SU-DHL-6 (cell line): Measurements from ENCODE around the gene MBD4.
"Not testable (repeated sequence)": the region's sequence is repeated elsewhere in the genome, so short reads cannot be mapped to it uniquely, and the experiment has no call there.

Experiments
- EZH2phosphoT487 ChIP-seq: fragments of 200-600 bp; sonication (generic), shearing (Covaris generic); conservative IDR thresholded peaks from 2 replicates; pipeline ENCODE4 v1.6.1; 2018; ENCODE audit warnings: mild to moderate bottlenecking, antibody characterized with exemption, low read length, moderate library complexity, mixed read lengths
- TF ChIP-seq, protein P1 (sequence below): fragments of 200-600 bp; sonication (generic); IDR thresholded peaks from one replicate; pipeline ENCODE4 v1.5.1; 2017; ENCODE audit warnings: antibody characterized with exemption, mild to moderate bottlenecking, low read length, moderate library complexity; ENCODE audit not compliant: insufficient read depth, poor library complexity, severe bottlenecking

DNA sequence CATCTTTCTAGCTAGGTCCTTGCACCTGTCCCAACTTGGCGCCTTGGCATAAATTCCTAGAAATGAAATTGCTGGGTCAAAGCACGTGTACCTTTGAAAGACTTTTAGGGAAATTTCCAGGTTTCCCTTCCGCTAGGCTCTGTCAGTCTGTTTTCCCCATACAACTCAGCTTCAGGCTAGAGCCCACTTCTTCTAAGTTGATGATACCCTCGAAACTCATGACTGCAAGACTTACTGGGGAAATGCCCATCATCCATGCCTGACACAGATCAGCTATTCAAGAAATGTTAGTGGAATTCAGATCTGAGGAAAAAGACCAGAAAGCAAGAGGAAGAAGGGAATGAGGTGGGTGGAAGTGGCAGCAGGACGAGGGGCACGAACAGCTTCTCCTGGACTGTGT lies 45.4 kb upstream of the MBD4 start:
- TF ChIP-seq, protein P1, sequence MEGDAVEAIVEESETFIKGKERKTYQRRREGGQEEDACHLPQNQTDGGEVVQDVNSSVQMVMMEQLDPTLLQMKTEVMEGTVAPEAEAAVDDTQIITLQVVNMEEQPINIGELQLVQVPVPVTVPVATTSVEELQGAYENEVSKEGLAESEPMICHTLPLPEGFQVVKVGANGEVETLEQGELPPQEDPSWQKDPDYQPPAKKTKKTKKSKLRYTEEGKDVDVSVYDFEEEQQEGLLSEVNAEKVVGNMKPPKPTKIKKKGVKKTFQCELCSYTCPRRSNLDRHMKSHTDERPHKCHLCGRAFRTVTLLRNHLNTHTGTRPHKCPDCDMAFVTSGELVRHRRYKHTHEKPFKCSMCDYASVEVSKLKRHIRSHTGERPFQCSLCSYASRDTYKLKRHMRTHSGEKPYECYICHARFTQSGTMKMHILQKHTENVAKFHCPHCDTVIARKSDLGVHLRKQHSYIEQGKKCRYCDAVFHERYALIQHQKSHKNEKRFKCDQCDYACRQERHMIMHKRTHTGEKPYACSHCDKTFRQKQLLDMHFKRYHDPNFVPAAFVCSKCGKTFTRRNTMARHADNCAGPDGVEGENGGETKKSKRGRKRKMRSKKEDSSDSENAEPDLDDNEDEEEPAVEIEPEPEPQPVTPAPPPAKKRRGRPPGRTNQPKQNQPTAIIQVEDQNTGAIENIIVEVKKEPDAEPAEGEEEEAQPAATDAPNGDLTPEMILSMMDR: not testable (repeated sequence)
- not testable (repeated sequence) for TF ChIP-seq EZH2phosphoT487
